Astrocyte of the cerebellum (primary cell): ENCODE measurements around the gene TNC.
"Not testable (repeated sequence)": the region's sequence is repeated elsewhere in the genome, so short reads cannot be mapped to it uniquely, and the experiment has no call there.

ENCODE experiments used
- DNase-seq: peaks from one replicate; pipeline ENCODE4 v3.0.0-alpha.2; 2011; ENCODE audit warnings: low read depth
- H3K4me3 ChIP-seq: 2 replicates; pipeline ENCODE4 v1.5.1; 2011; ENCODE audit warnings: mild to moderate bottlenecking, low read depth, low read length, moderate library complexity
- in situ Hi-C: cut with HindIII; loops from 2 replicates; pipeline ENCODE4 v1.10.0; 2017; ENCODE audit warnings: low sequenced_read_pairs
- TF ChIP-seq, protein P1 (sequence below): IDR thresholded peaks from 2 replicates; pipeline ENCODE4 v1.5.1; 2012; ENCODE audit warnings: low read length, low read depth, moderate library complexity, mild to moderate bottlenecking; ENCODE audit errors: missing control alignments

TNC gene

DNA sequence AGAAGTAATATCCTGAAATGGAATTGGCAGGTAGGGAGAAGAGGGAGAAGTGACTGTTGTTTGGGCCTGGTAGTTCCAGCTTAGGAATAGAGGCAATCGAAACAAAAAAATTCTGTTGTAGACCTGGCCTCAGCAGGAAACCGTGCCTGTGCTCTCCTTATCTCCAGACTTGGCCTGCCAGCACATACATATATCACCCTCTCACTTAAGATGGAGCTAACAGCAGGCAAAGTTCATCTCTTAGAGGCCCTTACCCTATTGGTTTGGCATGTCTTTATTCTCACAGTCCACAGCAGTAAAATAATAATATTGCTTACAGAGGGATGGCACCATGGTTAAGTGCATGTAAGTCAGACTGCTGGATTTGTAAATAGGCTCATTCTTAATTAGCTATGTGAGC lies 19.6 kb upstream of the TNC start:
- in situ Hi-C loops = no loop called here
- DNase-seq = no peak
- H3K4me3 ChIP-seq = no peak overlapping the region
- TF ChIP-seq, protein P1, sequence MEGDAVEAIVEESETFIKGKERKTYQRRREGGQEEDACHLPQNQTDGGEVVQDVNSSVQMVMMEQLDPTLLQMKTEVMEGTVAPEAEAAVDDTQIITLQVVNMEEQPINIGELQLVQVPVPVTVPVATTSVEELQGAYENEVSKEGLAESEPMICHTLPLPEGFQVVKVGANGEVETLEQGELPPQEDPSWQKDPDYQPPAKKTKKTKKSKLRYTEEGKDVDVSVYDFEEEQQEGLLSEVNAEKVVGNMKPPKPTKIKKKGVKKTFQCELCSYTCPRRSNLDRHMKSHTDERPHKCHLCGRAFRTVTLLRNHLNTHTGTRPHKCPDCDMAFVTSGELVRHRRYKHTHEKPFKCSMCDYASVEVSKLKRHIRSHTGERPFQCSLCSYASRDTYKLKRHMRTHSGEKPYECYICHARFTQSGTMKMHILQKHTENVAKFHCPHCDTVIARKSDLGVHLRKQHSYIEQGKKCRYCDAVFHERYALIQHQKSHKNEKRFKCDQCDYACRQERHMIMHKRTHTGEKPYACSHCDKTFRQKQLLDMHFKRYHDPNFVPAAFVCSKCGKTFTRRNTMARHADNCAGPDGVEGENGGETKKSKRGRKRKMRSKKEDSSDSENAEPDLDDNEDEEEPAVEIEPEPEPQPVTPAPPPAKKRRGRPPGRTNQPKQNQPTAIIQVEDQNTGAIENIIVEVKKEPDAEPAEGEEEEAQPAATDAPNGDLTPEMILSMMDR = no peak

DNA sequence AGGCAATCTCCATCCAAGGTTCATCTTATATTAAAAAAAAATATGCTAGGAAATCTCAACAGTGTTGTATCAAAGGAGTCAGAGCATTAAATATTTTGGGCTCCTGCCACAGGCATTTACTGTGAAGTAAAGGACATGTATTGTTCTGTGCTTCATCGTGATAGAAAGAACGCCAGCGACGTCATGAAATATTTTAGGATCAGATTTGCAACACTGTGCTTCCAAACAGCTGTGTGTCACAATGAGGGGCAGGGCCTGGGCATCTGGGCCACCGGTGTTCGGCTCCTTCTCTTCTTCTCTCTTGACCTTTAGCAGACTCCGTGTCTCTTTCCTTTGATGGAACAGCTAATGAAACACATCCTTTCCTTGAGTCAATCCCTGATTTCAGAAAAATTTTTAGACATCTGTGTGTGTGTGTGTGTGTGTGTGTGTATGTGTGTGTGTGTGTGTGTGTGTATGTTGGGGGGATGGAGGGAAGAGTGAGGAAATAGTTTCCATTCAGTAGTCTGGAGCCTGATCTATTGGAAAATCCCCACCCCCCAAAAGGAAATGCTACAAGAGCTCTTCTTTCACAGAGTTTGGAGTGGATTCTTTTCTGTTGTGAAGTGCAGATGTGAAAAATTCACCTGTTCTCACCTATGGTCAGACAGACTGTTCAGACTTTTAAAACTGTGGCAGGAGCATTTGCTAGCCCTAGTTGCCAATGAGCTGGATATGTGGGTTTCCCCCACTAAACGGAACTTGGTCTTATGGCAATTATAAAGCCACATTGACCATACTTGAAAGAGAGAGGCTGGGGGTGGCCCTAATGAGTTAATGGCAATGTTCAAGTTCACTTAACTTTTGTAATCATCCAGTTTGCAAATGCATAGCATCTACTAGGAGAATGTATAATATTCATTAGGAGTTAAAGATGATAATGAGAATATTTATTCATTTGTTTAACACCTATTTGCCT lies 18.1 kb upstream of the TNC start:
- DNase-seq = no peak
- in situ Hi-C loops = no loop called here
- TF ChIP-seq, protein P1 = no peak
- no peak overlapping the region for H3K4me3 ChIP-seq

DNA sequence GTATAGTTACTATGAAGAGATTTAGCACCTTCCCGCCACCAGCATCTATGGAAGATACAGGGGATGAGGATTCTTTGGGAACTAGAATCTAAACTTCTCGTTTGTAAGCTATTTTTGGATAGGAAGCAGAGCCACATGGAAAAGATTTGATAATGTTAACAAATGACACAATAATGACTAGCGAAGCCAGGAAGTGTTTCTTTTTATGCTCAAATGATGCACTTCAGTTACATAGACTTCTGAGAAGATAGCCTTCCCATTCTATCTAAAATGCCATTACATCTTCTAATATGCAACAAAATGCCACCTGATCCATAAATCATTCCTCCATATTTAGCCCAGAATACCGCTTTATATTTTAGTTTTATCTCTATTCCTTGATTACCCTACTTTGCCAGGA lies 17.0 kb upstream of the TNC start:
- in situ Hi-C loops = no loop called here
- no peak for DNase-seq
- no peak overlapping the region for H3K4me3 ChIP-seq
- TF ChIP-seq, protein P1 = no peak

- DNase-seq = no peak
- TF ChIP-seq, protein P1 = no peak
- in situ Hi-C loops = no loop called here
- H3K4me3 ChIP-seq = no peak overlapping the region
These were observed 15.7 kb upstream of the TNC start for GRCh38 chr9:115133649-115134048.

DNA sequence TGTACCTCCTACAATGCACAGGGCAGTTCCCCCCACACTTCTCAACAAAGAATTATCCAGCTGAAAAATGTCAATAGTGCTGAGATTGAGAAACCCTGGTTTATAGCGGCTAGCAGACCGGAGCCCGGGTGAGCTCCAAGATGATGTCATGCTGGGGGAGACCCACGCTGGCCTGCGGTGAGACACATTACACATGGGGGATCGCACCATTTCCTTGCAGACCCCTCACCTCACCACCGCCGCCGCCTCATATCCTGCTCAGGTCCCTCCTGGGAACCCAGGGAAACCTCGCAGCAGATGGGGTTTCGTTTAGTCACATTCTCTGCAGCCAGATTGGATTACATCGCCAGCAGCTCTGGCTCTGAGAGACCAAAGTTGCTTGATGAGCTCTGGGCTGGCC lies 14.7 kb upstream of the TNC start:
- in situ Hi-C loops = no loop called here
- TF ChIP-seq, protein P1 = no peak
- H3K4me3 ChIP-seq = no peak overlapping the region
- no peak for DNase-seq

- DNase-seq = no peak
- TF ChIP-seq, protein P1 = no peak
- in situ Hi-C loops = no loop called here
- H3K4me3 ChIP-seq = no peak overlapping the region
These were observed 12.2 kb upstream of the TNC start for GRCh38 chr9:115130176-115130575.

DNA sequence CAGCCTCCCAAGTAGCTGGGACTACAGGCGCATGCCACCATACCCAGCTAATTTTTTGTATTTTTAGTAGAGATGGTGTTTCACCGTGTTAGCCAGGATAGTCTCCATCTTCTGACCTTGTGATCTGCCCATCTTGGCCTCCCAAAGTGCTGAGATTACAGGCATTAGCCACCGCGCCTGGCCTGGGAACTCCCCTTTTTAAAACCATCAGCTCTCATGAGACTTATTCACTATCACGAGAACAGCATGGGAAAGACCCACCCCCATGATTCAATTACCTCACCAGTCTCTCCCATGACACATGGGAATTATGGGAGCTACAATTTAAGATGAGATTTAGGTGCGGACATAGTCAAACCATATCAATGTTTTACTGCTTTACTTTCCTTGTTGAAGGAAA lies 10.8 kb upstream of the TNC start:
- not testable (repeated sequence) for DNase-seq, H3K4me3 ChIP-seq
- in situ Hi-C loops = loop anchor here (5.0 kb wide), 1 partner anchor 34 kb away; no protein-coding TSS in a partner anchor
